H1 (cell line): ENCODE data around the gene PEX26. TPM values are rescaled to one million over a fixed set of nuclear protein-coding genes. Genes with fewer than 3 reads are reported as not detected.

Experiments used
- ATF3 ChIP-seq: IDR thresholded peaks from 2 replicates; pipeline ENCODE4 v1.6.1; 2011; ENCODE audit warnings: low read depth, mild to moderate bottlenecking, low read length; ENCODE audit not compliant: insufficient read depth
- BCL11A ChIP-seq, 2 experiments: IDR thresholded peaks; one replicate each; pipeline ENCODE4 v1.6.1; 2011; ENCODE audit warnings: low read depth in 2 of 2, low read length in 2 of 2, mild to moderate bottlenecking in 2 of 2
- CHD7 ChIP-seq: fragments of 300-600 bp; sonication (generic); IDR thresholded peaks from 2 replicates; pipeline ENCODE4 v1.7.1; 2012; ENCODE audit warnings: low read length, moderate library complexity, mild to moderate bottlenecking, inconsistent platforms; ENCODE audit not compliant: insufficient replicate concordance
- EP300 ChIP-seq, 2 experiments: IDR thresholded peaks; 1 replicate in 1 of 2; 2 replicates in 1 of 2; pipeline ENCODE4 v1.6.1; 2011 to 2012; ENCODE audit warnings: low read depth in 2 of 2, low read length in 2 of 2, mild to moderate bottlenecking in 2 of 2, borderline replicate concordance in 1 of 2, inconsistent platforms in 1 of 2, moderate library complexity in 1 of 2
- HDAC2 ChIP-seq, 2 experiments: fragments of 300-600 bp in 1 of 2; sonication (generic) in 1 of 2; IDR thresholded peaks; 2 replicates each; pipeline ENCODE4 v1.6.1; 2011 to 2012; ENCODE audit warnings: low read depth in 2 of 2, low read length in 2 of 2, mild to moderate bottlenecking in 2 of 2, moderate library complexity in 2 of 2, borderline replicate concordance in 1 of 2, inconsistent platforms in 1 of 2
- HDAC6 ChIP-seq: IDR thresholded peaks from one replicate; pipeline ENCODE4 v1.7.1; 2012; ENCODE audit warnings: low read depth, mild to moderate bottlenecking, inconsistent platforms, low read length, moderate library complexity
- JUN ChIP-seq: IDR thresholded peaks from 2 replicates; pipeline ENCODE4 v1.6.1; 2011; ENCODE audit warnings: low read depth, mild to moderate bottlenecking, improper control_type of control experiment, low read length
- POU5F1 ChIP-seq: IDR thresholded peaks from 2 replicates; pipeline ENCODE4 v1.6.1; 2011; ENCODE audit warnings: low read depth, mild to moderate bottlenecking, low read length, moderate library complexity
- SP4 ChIP-seq: IDR thresholded peaks from 2 replicates; pipeline ENCODE4 v1.6.1; 2012; ENCODE audit warnings: low read length, inconsistent platforms
- TBP ChIP-seq: IDR thresholded peaks from 2 replicates; pipeline ENCODE4 v1.6.1; 2011; ENCODE audit warnings: low read depth, low read length, improper control_type of control experiment
- polyA plus RNA-seq, 7 experiments: library from polyadenylated mRNA; depleted of rRNA in 3 of 7; stranded (reverse) in 5 of 7; unstranded in 2 of 7; fragments of >200 nt in 5 of 7; fragments of 200-250 nt in 2 of 7; gene quantifications; 1 replicate in 5 of 7; 2 replicates in 1 of 7; 4 replicates in 1 of 7; pipeline versions ENCODE4 v1.2.1 to v1.2.3, GENCODE V29; 2011 to 2013; ENCODE audit warnings: missing spikeins in 2 of 7, mixed read lengths in 2 of 7
- total RNA-seq: library from RNA; stranded (reverse); fragmentation: NEBNext Ultra II Directional; extraction: Animal tissue kit (Norgen Biotek cat#: 25700); gene quantifications from 2 replicates; pipeline ENCODE4 v1.2.1, GENCODE V29; 2021

Gene PEX26
- total and polyA plus RNA-seq, 2 of the 8 experiments (the other 6 are each of a cell fraction or from before 2014, with no cell fraction given): 33.1 to 49.0 TPM

GRCh38 chr22:18077639-18078328, at the start of gene PEX26 (continued):
- TF ChIP-seq CHD7 (no peak), JUN (no peak), ATF3 (no peak), BCL11A (IDR thresholded peaks at IDR 0.05; ENCODE audit: low read depth in 2 of 2, low read length in 2 of 2) (no peak), EP300 (IDR thresholded peaks at IDR 0.05; ENCODE audit: borderline replicate concordance in 1 of 2, low read depth in 2 of 2, low read length in 2 of 2) (no peak), POU5F1 (no peak), HDAC2 (IDR thresholded peaks at IDR 0.05; ENCODE audit: borderline replicate concordance in 1 of 2, low read depth in 2 of 2, low read length in 2 of 2) (no peak), TBP (peak; percentile 57; the same call in 1 of the 2 replicates), SP4 (no peak), HDAC6 (no peak)
